K562 (cell line): ENCODE measurements around the gene KSR2.

Source experiments
- ATF2 ChIP-seq: sonication (generic); formaldehyde crosslinking; IDR thresholded peaks from 2 replicates; pipeline ENCODE4 v1.8.1; 2022; ENCODE audit warnings: missing genetic modification reagents
- CEBPB ChIP-seq: fragments of 450-650 bp; IDR thresholded peaks from 2 replicates; pipeline ENCODE4 v1.6.1; 2016; ENCODE audit warnings: missing genetic modification characterization, missing compliant biosample characterization
- CHAMP1 ChIP-seq: fragments of 450-650 bp; IDR thresholded peaks from 2 replicates; pipeline ENCODE4 v1.6.1; 2016; ENCODE audit warnings: mild to moderate bottlenecking
- CTCF ChIP-seq, 3 experiments: IDR thresholded peaks in 2 of 3; conservative IDR thresholded peaks in 1 of 3; 2 replicates each; pipeline ENCODE4 v1.5.1; 2011 to 2012; ENCODE audit warnings: low read length in 3 of 3, mild to moderate bottlenecking in 3 of 3, control low read depth in 2 of 3, improper control_type of control experiment in 1 of 3, inconsistent platforms in 1 of 3, low read depth in 1 of 3, mixed read lengths in 1 of 3, moderate library complexity in 1 of 3; ENCODE audit not compliant: insufficient read depth in 2 of 3
- HMG20B ChIP-seq: fragments of 250-450 bp; sonication (Bioruptor Pico); IDR thresholded peaks from 2 replicates; pipeline ENCODE4 v1.5.0; 2021; ENCODE audit warnings: mild to moderate bottlenecking
- LARP7 ChIP-seq: fragments of 450-650 bp; IDR thresholded peaks from 2 replicates; pipeline ENCODE4 v1.6.1; 2016
- MBD2 ChIP-seq: sonication (generic); IDR thresholded peaks from 2 replicates; pipeline ENCODE4 v1.6.1; 2016; ENCODE audit warnings: low read depth, borderline replicate concordance
- MYC ChIP-seq, 2 experiments: fragments of 250-450 bp in 1 of 2; sonication (Bioruptor Pico) in 1 of 2; IDR thresholded peaks; 2 replicates each; pipeline versions ENCODE4 v1.5.1 to v1.6.1; 2012 to 2021; ENCODE audit warnings: low read depth in 2 of 2, borderline replicate concordance in 1 of 2, improper control_type of control experiment in 1 of 2, low read length in 1 of 2, mild to moderate bottlenecking in 1 of 2, moderate library complexity in 1 of 2
- SIX5 ChIP-seq, 2 experiments: IDR thresholded peaks; 2 replicates each; pipeline ENCODE4 v1.6.1; 2011; ENCODE audit warnings: low read length in 2 of 2, borderline replicate concordance in 1 of 2, low read depth in 1 of 2, mild to moderate bottlenecking in 1 of 2, moderate library complexity in 1 of 2; ENCODE audit not compliant: insufficient read depth in 1 of 2
- SNIP1 ChIP-seq: fragments of 450-650 bp; IDR thresholded peaks from 2 replicates; pipeline ENCODE4 v1.7.1; 2017; ENCODE audit warnings: low read depth, mild to moderate bottlenecking
- ZEB2 ChIP-seq: fragments of 450-650 bp; IDR thresholded peaks from 2 replicates; pipeline ENCODE4 v1.6.1; 2016

GRCh38 chr12:117540011-117540410, 428.8 kb downstream of the KSR2 start:
- no peak for TF ChIP-seq MBD2
- no peak for TF ChIP-seq MYC (IDR thresholded peaks at IDR 0.05; ENCODE audit: low read depth, low read length)
- TF ChIP-seq MYC (CRISPR knock-in tag; IDR thresholded peaks at IDR 0.05; ENCODE audit: borderline replicate concordance, low read depth): no peak
- no peak for TF ChIP-seq SNIP1
- no peak for TF ChIP-seq CEBPB
- TF ChIP-seq ZEB2: no peak
- TF ChIP-seq ATF2 (CRISPR knock-in tag): no peak
- no peak for TF ChIP-seq CHAMP1
- no peak for TF ChIP-seq SIX5 (IDR thresholded peaks at IDR 0.05; ENCODE audit: borderline replicate concordance in 1 of 2, insufficient read depth in 1 of 2, low read depth in 1 of 2, low read length in 2 of 2)
- no peak for TF ChIP-seq LARP7
- no peak for TF ChIP-seq CTCF (IDR thresholded peaks at IDR 0.05 in 2 of 3, conservative IDR thresholded peaks at IDR 0.05 in 1 of 3; ENCODE audit: insufficient read depth in 2 of 3, low read depth in 1 of 3, low read length in 3 of 3)
- no peak for TF ChIP-seq HMG20B (CRISPR knock-in tag)
